HEK293 (cell line): ENCODE data around the gene ZNF70.

Experiments used
- ZBTB7A ChIP-seq: fragments of 450-650 bp; formaldehyde crosslinking; IDR thresholded peaks from 2 replicates; pipeline ENCODE4 v1.5.1; 2016; ENCODE audit warnings: low read depth, missing biosample characterization, missing genetic modification characterization
- ZFP37 ChIP-seq: fragments of 450-650 bp; formaldehyde crosslinking; IDR thresholded peaks from 2 replicates; pipeline ENCODE4 v1.5.1; 2016; ENCODE audit warnings: missing biosample characterization, missing genetic modification characterization
- ZNF341 ChIP-seq: fragments of 450-650 bp; formaldehyde crosslinking; IDR thresholded peaks from 2 replicates; pipeline ENCODE4; 2016; ENCODE audit warnings: low read depth, missing biosample characterization, missing genetic modification characterization
- TF ChIP-seq, protein P1 (sequence below): fragments of 450-650 bp; formaldehyde crosslinking; IDR thresholded peaks from 2 replicates; pipeline ENCODE4 v1.5.1; 2016; ENCODE audit warnings: missing biosample characterization, missing genetic modification characterization

DNA sequence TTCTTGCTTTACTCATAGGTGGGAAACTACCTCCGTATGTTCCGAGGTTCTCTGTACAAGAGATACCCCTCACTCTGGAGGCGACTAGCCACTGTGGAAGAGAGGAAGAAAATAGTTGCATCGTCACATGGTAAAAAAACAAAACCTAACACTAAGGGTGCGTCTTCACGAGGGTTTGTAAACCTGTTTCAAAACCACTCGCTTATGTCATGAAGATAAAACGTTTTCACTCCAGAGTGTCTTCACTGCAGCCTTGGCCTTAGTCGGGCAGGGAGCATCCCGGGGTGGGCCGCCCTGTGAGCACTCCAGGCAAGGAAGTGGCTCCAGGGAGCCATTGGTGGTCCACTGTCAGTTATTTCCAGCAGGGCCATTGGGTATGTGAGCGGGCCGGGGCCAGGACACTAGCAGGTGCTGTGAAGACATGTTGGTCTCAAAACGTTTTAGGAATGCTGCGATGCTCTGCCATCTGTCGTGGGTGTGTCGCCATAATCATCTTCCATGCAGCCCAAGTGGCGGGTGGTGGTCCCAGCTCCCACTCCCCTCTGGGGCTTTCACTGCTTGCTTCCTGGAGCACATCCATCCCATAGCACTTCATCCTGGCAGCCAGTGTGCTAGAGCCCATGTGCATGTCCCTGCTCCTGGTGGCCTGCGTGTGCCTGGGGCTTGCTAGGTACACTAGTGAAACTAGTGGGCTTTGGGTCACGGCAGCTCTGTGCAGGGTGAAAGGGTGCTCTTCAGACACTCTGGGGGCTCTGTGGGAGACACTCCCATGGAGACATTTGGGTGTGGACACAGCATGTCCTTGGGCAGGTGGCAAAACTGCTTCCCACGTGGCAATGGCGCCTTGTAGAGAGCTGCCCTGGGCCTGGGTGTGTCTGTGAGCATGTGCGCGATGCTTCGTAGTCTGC lies 41.1 kb upstream of the ZNF70 start:
- no peak for TF ChIP-seq ZFP37 (tag by site-specific recombination)
- TF ChIP-seq ZNF341 (tag by site-specific recombination) = no peak
- no peak for TF ChIP-seq ZBTB7A (tag by site-specific recombination)
- TF ChIP-seq, protein P1, sequence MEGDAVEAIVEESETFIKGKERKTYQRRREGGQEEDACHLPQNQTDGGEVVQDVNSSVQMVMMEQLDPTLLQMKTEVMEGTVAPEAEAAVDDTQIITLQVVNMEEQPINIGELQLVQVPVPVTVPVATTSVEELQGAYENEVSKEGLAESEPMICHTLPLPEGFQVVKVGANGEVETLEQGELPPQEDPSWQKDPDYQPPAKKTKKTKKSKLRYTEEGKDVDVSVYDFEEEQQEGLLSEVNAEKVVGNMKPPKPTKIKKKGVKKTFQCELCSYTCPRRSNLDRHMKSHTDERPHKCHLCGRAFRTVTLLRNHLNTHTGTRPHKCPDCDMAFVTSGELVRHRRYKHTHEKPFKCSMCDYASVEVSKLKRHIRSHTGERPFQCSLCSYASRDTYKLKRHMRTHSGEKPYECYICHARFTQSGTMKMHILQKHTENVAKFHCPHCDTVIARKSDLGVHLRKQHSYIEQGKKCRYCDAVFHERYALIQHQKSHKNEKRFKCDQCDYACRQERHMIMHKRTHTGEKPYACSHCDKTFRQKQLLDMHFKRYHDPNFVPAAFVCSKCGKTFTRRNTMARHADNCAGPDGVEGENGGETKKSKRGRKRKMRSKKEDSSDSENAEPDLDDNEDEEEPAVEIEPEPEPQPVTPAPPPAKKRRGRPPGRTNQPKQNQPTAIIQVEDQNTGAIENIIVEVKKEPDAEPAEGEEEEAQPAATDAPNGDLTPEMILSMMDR = no peak
